Body of pancreas (tissue), 4 donors: ENCODE data around the gene TALDO1.

Source experiments
- POLR2A ChIP-seq, 3 donors: fragments of 450-650 bp; IDR thresholded peaks; one replicate each; pipeline ENCODE4 v1.6.1; 2016; ENCODE audit warnings: antibody characterized with exemption in 3 of 3, mild to moderate bottlenecking in 2 of 3
- TF ChIP-seq, protein P1 (sequence below), 7 experiments: fragments of 450-650 bp in 4 of 7; fragments of 200-600 bp in 3 of 7; sonication (generic) in 3 of 7; IDR thresholded peaks; one replicate each; pipeline ENCODE4 v1.5.1; 2016 to 2019; ENCODE audit warnings: antibody characterized with exemption in 7 of 7

DNA sequence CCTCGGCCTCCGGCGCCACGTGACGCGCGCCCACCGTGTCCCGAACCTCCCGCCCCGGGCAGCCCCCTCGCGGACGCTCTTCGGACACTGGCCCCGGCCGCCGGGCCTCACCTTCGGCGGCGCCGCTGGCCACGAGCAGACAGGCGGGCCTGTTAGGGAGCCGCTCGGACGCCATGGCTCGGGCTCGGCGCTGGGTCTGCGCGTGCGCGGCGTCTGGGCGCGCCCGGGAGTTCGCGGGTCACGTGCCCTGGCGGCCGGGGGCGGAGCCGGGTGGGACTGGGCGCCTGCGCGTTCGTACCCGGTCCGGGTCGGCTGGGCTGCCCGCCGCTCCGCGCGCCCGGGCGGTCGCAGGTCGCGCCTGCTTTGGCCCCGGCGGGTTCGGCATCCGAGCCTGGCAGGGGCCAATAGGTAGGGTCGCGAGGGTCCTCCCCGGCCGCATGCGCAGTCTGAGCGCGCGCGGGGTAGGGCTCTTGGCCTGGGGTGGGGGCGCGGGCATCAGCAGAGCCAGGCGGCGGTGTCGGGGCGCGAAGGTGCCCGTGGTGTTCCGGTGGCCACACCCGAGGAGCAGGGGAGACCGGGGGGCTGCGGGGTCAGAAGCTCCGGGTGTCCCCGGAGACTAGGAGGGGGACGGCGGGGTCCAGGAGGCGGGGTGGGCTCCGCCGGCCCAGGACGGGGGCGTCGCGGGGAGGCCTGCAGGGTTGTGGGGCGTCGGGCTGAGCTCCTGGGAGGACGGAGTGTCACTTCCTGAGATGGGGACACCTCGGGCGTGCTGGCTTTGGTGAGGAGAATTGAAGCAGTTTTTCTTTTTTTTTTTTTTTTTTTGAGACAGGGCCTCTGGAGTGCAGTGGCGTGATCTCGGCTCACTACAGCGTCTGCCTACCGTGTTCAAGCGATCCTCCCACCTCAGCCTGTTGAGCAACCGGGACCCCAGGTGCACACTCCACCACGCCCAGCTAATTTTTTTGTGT is 30.3 kb downstream of the TALDO1 start, which contains the start of gene GATD1:
- TF ChIP-seq, protein P1, sequence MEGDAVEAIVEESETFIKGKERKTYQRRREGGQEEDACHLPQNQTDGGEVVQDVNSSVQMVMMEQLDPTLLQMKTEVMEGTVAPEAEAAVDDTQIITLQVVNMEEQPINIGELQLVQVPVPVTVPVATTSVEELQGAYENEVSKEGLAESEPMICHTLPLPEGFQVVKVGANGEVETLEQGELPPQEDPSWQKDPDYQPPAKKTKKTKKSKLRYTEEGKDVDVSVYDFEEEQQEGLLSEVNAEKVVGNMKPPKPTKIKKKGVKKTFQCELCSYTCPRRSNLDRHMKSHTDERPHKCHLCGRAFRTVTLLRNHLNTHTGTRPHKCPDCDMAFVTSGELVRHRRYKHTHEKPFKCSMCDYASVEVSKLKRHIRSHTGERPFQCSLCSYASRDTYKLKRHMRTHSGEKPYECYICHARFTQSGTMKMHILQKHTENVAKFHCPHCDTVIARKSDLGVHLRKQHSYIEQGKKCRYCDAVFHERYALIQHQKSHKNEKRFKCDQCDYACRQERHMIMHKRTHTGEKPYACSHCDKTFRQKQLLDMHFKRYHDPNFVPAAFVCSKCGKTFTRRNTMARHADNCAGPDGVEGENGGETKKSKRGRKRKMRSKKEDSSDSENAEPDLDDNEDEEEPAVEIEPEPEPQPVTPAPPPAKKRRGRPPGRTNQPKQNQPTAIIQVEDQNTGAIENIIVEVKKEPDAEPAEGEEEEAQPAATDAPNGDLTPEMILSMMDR (IDR thresholded peaks at IDR 0.05): no peak
- TF ChIP-seq POLR2A (IDR thresholded peaks at IDR 0.05): peak; percentile 58 to 74 (median 65)
